Activated T-helper 1 cell treated with anti-CD3 and anti-CD28 coated beads, Interleukin-12 subunit alpha, Interleukin-12 subunit beta, Interleukin-2, Interleukin-4 antibody, amounts not matched to agents 30 ng/mL and 10 ng/mL and 1 ng/mL, durations not matched to agents 14 hours and 24 hours and 36 hours (primary cell): ENCODE results near the gene ABCA8. TPM values are rescaled to one million over a fixed set of nuclear protein-coding genes. Genes with fewer than 3 reads are reported as not detected.

Experiments
- DNase-seq: peaks from one replicate; pipeline ENCODE4 v3.0.0; 2021; ENCODE audit warnings: low spot score
- H3K27ac Mint-ChIP-seq: one replicate; pipeline ENCODE4 v1.8.0; 2021; ENCODE audit warnings: mild to moderate bottlenecking, mixed read lengths
- H3K27me3 Mint-ChIP-seq: one replicate; pipeline ENCODE4 v1.8.0; 2022; ENCODE audit warnings: mild to moderate bottlenecking, moderate library complexity, mixed read lengths; ENCODE audit not compliant: insufficient read depth
- H3K36me3 Mint-ChIP-seq: one replicate; pipeline ENCODE4 v1.8.0; 2021; ENCODE audit warnings: low read depth, mixed read lengths
- H3K4me1 Mint-ChIP-seq: one replicate; pipeline ENCODE4 v1.8.0; 2021; ENCODE audit warnings: low read depth, mixed read lengths
- H3K4me3 Mint-ChIP-seq: one replicate; pipeline ENCODE4 v1.8.0; 2021; ENCODE audit warnings: mild to moderate bottlenecking, moderate library complexity, mixed read lengths
- H3K9me3 Mint-ChIP-seq: one replicate; pipeline ENCODE4 v1.8.0; 2021; ENCODE audit warnings: mixed read lengths
- intact Hi-C: fragments of 100-400 bp; cut with micrococcal nuclease; formaldehyde crosslinking; loops from one replicate; pipeline ENCODE4 v1.15.1; 2024
- total RNA-seq: library from RNA; stranded (reverse); gene quantifications from 2 replicates; pipeline ENCODE4 v1.2.3, GENCODE V29; 2022

Gene ABCA8
- total RNA-seq, 1 donor from 2014 or later: not detected

GRCh38 chr17:68878226-68878885 is 76.8 kb downstream of the ABCA8 start:
- intact Hi-C loops: no loop called here
- Mint-ChIP-seq H3K4me1 (no peaks in the 10 kb centered on the region), H3K9me3 (peaks cover 6% of the 10 kb centered on the region), H3K27me3 (no peaks in the 10 kb centered on the region), H3K36me3 (no peaks in the 10 kb centered on the region), H3K4me3 (no peak overlapping the region), H3K27ac (no peak overlapping the region)
- DNase-seq: no peak

GRCh38 chr17:68871447-68871846 is 83.7 kb downstream of the ABCA8 start:
- Mint-ChIP-seq H3K36me3 (no peaks in the 10 kb centered on the region), H3K9me3 (no peaks in the 10 kb centered on the region), H3K27ac (no peak overlapping the region), H3K4me3 (no peak overlapping the region), H3K4me1 (no peaks in the 10 kb centered on the region), H3K27me3 (no peaks in the 10 kb centered on the region)
- no peak for DNase-seq
- intact Hi-C loops: no loop called here

GRCh38 chr17:68870976-68871375 is 84.2 kb downstream of the ABCA8 start:
- Mint-ChIP-seq H3K36me3 (no peaks in the 10 kb centered on the region), H3K27me3 (no peaks in the 10 kb centered on the region), H3K27ac (no peak overlapping the region), H3K4me1 (no peaks in the 10 kb centered on the region), H3K4me3 (no peak overlapping the region), H3K9me3 (no peaks in the 10 kb centered on the region)
- intact Hi-C loops: no loop called here
- no peak for DNase-seq

GRCh38 chr17:68870161-68870826 is 84.9 kb downstream of the ABCA8 start:
- Mint-ChIP-seq H3K4me3 (no peak overlapping the region), H3K27me3 (no peaks in the 10 kb centered on the region), H3K36me3 (no peaks in the 10 kb centered on the region), H3K27ac (no peak overlapping the region), H3K9me3 (no peaks in the 10 kb centered on the region), H3K4me1 (no peaks in the 10 kb centered on the region)
- DNase-seq: no peak
- intact Hi-C loops: no loop called here

GRCh38 chr17:68868708-68869107 is 86.5 kb downstream of the ABCA8 start:
- H3K36me3 Mint-ChIP-seq: no peaks in the 10 kb centered on the region
- intact Hi-C loops: no loop called here
- H3K9me3 Mint-ChIP-seq: no peaks in the 10 kb centered on the region
- H3K27me3 Mint-ChIP-seq: no peaks in the 10 kb centered on the region
- no peak overlapping the region for H3K4me3 Mint-ChIP-seq
- no peak for DNase-seq
- H3K27ac Mint-ChIP-seq: no peak overlapping the region
- no peaks in the 10 kb centered on the region for H3K4me1 Mint-ChIP-seq

GRCh38 chr17:68867759-68868516 is 87.3 kb downstream of the ABCA8 start:
- no peak overlapping the region for H3K4me3 Mint-ChIP-seq
- no peak overlapping the region for H3K27ac Mint-ChIP-seq
- DNase-seq: no peak
- H3K4me1 Mint-ChIP-seq: no peaks in the 10 kb centered on the region
- H3K9me3 Mint-ChIP-seq: no peaks in the 10 kb centered on the region
- H3K27me3 Mint-ChIP-seq: no peaks in the 10 kb centered on the region
- intact Hi-C loops: no loop called here
- H3K36me3 Mint-ChIP-seq: no peaks in the 10 kb centered on the region

GRCh38 chr17:68865584-68865983 is 89.6 kb downstream of the ABCA8 start:
- H3K4me1 Mint-ChIP-seq: no peaks in the 10 kb centered on the region
- H3K9me3 Mint-ChIP-seq: no peaks in the 10 kb centered on the region
- H3K36me3 Mint-ChIP-seq: no peaks in the 10 kb centered on the region
- H3K27me3 Mint-ChIP-seq: no peaks in the 10 kb centered on the region
- DNase-seq: no peak
- no peak overlapping the region for H3K27ac Mint-ChIP-seq
- no peak overlapping the region for H3K4me3 Mint-ChIP-seq
- intact Hi-C loops: no loop called here

GRCh38 chr17:68863091-68863652 is 92.0 kb downstream of the ABCA8 start:
- Mint-ChIP-seq H3K4me1 (no peaks in the 10 kb centered on the region), H3K27ac (no peak overlapping the region), H3K36me3 (no peaks in the 10 kb centered on the region), H3K9me3 (no peaks in the 10 kb centered on the region), H3K27me3 (no peaks in the 10 kb centered on the region), H3K4me3 (no peak overlapping the region)
- DNase-seq: no peak
- intact Hi-C loops: no loop called here

- no peaks in the 10 kb centered on the region for H3K4me1 Mint-ChIP-seq
- H3K36me3 Mint-ChIP-seq: no peaks in the 10 kb centered on the region
- H3K27ac Mint-ChIP-seq: no peak overlapping the region
- DNase-seq: no peak
- H3K27me3 Mint-ChIP-seq: no peaks in the 10 kb centered on the region
- no peak overlapping the region for H3K4me3 Mint-ChIP-seq
- intact Hi-C loops: no loop called here
- H3K9me3 Mint-ChIP-seq: no peaks in the 10 kb centered on the region
Measured at GRCh38 chr17:68861602-68862001, 93.6 kb downstream of the ABCA8 start.

GRCh38 chr17:68860941-68861340 is 94.3 kb downstream of the ABCA8 start:
- Mint-ChIP-seq H3K27ac (no peak overlapping the region), H3K9me3 (no peaks in the 10 kb centered on the region), H3K4me3 (no peak overlapping the region), H3K27me3 (no peaks in the 10 kb centered on the region), H3K36me3 (no peaks in the 10 kb centered on the region), H3K4me1 (no peaks in the 10 kb centered on the region)
- intact Hi-C loops: no loop called here
- DNase-seq: no peak

- intact Hi-C loops: no loop called here
- Mint-ChIP-seq H3K4me1 (no peaks in the 10 kb centered on the region), H3K27me3 (no peaks in the 10 kb centered on the region), H3K36me3 (no peaks in the 10 kb centered on the region), H3K4me3 (no peak overlapping the region), H3K27ac (no peak overlapping the region), H3K9me3 (no peaks in the 10 kb centered on the region)
- DNase-seq: no peak
Measured at GRCh38 chr17:68854452-68854851, 100.7 kb downstream of the ABCA8 start.

- no peak for DNase-seq
- intact Hi-C loops: no loop called here
- Mint-ChIP-seq H3K9me3 (no peaks in the 10 kb centered on the region), H3K27me3 (no peaks in the 10 kb centered on the region), H3K36me3 (no peaks in the 10 kb centered on the region), H3K4me1 (no peaks in the 10 kb centered on the region), H3K27ac (no peak overlapping the region), H3K4me3 (no peak overlapping the region)
Measured at GRCh38 chr17:68853439-68853838, 101.8 kb downstream of the ABCA8 start.

- H3K27me3 Mint-ChIP-seq: no peaks in the 10 kb centered on the region
- no peaks in the 10 kb centered on the region for H3K9me3 Mint-ChIP-seq
- intact Hi-C loops: no loop called here
- no peak overlapping the region for H3K4me3 Mint-ChIP-seq
- no peaks in the 10 kb centered on the region for H3K36me3 Mint-ChIP-seq
- H3K27ac Mint-ChIP-seq: no peak overlapping the region
- no peak for DNase-seq
- H3K4me1 Mint-ChIP-seq: no peaks in the 10 kb centered on the region
Measured at GRCh38 chr17:68853036-68853435, 102.2 kb downstream of the ABCA8 start.
